Measurements from ENCODE around the gene CLDN20. TPM values are rescaled to one million over a fixed set of nuclear protein-coding genes. Genes with fewer than 3 reads are reported as not detected.

The CLDN20 gene
- total and polyA plus RNA-seq, 10 of the 15 experiments (the other 5 are each of a cell fraction or from before 2014, with no cell fraction given): 0.13 to 0.23 TPM; not detected in 8

- no peaks in the 10 kb centered on the region; the same call in 2 of the 3 replicates for H3K9me3 ChIP-seq (replicated peaks; ENCODE audit: control insufficient read depth, insufficient read depth, low read length)
- DNase-seq (ENCODE audit: low read depth, low spot score) (no peak), ATAC-seq (no peak), FAIRE-seq (no peak)
- WGBS (ENCODE audit: insufficient coverage, insufficient replicate concordance, low lambda C conversion rate, missing lambda C conversion rate): 72% methylated on average over 8 of the region's 8 CpGs
- H4K20me1 ChIP-seq (ENCODE audit: control insufficient read depth, insufficient read depth): no peaks in the 10 kb centered on the region
- SMC1A ChIA-PET (ENCODE audit: uncharacterized antibody, unreplicated experiment): interaction anchor here (0.9 to 1.2 kb wide), 2 partner anchors 10 to 26 kb away, joined by 3 to 4 read pairs; no protein-coding TSS in a partner anchor
- RAD21 ChIA-PET (ENCODE audit: unreplicated experiment): no interaction called here
- no peak overlapping the region for H3K4me3 ChIP-seq
- intact Hi-C loops (cut with micrococcal nuclease; ENCODE audit: unreplicated experiment) (loop anchor here (10.0 kb wide), 1 partner anchor 377 kb away; no protein-coding TSS in a partner anchor), in situ Hi-C loops (cut with MboI) (no loop called here)
- no peaks in the 10 kb centered on the region for H3K27me3 ChIP-seq (replicated peaks in 1 of 2; ENCODE audit: control insufficient read depth in 2 of 2, insufficient read depth in 2 of 2, low read length in 1 of 2)
- H3K4me1 ChIP-seq (ENCODE audit: control insufficient read depth, insufficient read depth, low read length): no peaks in the 10 kb centered on the region
- peaks cover 0 to 2% of the 10 kb centered on the region in 2 experiments; a peak in 2 of 4 replicates for H3K36me3 ChIP-seq (ENCODE audit: control insufficient read depth in 2 of 2, insufficient read depth in 2 of 2, low read length in 1 of 2)
- POLR2A ChIA-PET: no interaction called here
- no peak overlapping the region for H2AFZ ChIP-seq (ENCODE audit: control insufficient read depth, low read depth, low read length)
- CTCF ChIA-PET: interaction anchor here (1.1 to 3.1 kb wide), 3 partner anchors 53 to 65 kb away, joined by 3 to 12 read pairs (median 4); no protein-coding TSS in a partner anchor
- no peak overlapping the region for H3K4me2 ChIP-seq (ENCODE audit: control insufficient read depth, insufficient read depth)
- H3K79me2 ChIP-seq (ENCODE audit: control insufficient read depth, insufficient read depth, low read length): no peaks in the 10 kb centered on the region
- no peak overlapping the region for H3K9ac ChIP-seq (ENCODE audit: control insufficient read depth, insufficient read depth, low read length)
- H3K27ac ChIP-seq (ENCODE audit: control insufficient read depth, insufficient read depth): no peak overlapping the region
- no peak for TF ChIP-seq SREBF1 (IDR thresholded peaks at IDR 0.05; ENCODE audit: low read length)
- TF ChIP-seq RAD51 (IDR thresholded peaks at IDR 0.05): no peak
- no TSS peak for BruUV-seq (replicated peaks)
These were observed 21.8 kb upstream of the CLDN20 start for GRCh38 chr6:155241966-155242365.

GRCh38 chr6:155244434-155244833 is 19.4 kb upstream of the CLDN20 start:
- POLR2A ChIA-PET: interaction anchor here (0.8 kb wide), 1 partner anchor 14 kb away, joined by 3 read pairs; no protein-coding TSS in a partner anchor
- FAIRE-seq (no peak), DNase-seq (ENCODE audit: low read depth, low spot score) (no peak), ATAC-seq (no peak)
- Histone ChIP-seq H3K27me3 (replicated peaks in 1 of 2; ENCODE audit: control insufficient read depth in 2 of 2, insufficient read depth in 2 of 2, low read length in 1 of 2) (no peaks in the 10 kb centered on the region), H3K79me2 (ENCODE audit: control insufficient read depth, insufficient read depth, low read length) (no peaks in the 10 kb centered on the region), H3K4me1 (ENCODE audit: control insufficient read depth, insufficient read depth, low read length) (peaks cover 4% of the 10 kb centered on the region; the same call in 1 of the 2 replicates), H4K20me1 (ENCODE audit: control insufficient read depth, insufficient read depth) (no peaks in the 10 kb centered on the region), H3K36me3 (ENCODE audit: control insufficient read depth in 2 of 2, insufficient read depth in 2 of 2, low read length in 1 of 2) (peaks cover 5 to 6% of the 10 kb centered on the region in 2 experiments), H3K4me2 (ENCODE audit: control insufficient read depth, insufficient read depth) (no peak overlapping the region), H3K9me3 (replicated peaks; ENCODE audit: control insufficient read depth, insufficient read depth, low read length) (no peaks in the 10 kb centered on the region), H3K4me3 (no peak overlapping the region), H3K27ac (ENCODE audit: control insufficient read depth, insufficient read depth) (no peak overlapping the region), H2AFZ (ENCODE audit: control insufficient read depth, low read depth, low read length) (no peak overlapping the region), H3K9ac (ENCODE audit: control insufficient read depth, insufficient read depth, low read length) (no peak overlapping the region)
- SMC1A ChIA-PET (ENCODE audit: uncharacterized antibody, unreplicated experiment): interaction anchor here (1.2 to 11.0 kb wide), 2 partner anchors 54 to 67 kb away, joined by 3 to 224 read pairs; no protein-coding TSS in a partner anchor
- in situ Hi-C loops (cut with MboI): no loop called here
- CTCF ChIA-PET: interaction anchor here (0.8 to 3.1 kb wide), 3 partner anchors 13 to 67 kb away, joined by 3 to 12 read pairs (median 4); no protein-coding TSS in a partner anchor
- RAD21 ChIA-PET (ENCODE audit: unreplicated experiment): interaction anchor here (10.1 kb wide), 1 partner anchor 66 kb away, joined by 178 read pairs; no protein-coding TSS in a partner anchor
- intact Hi-C loops (cut with micrococcal nuclease; ENCODE audit: unreplicated experiment): loop anchor here (10.0 kb wide), 1 partner anchor 380 kb away; no protein-coding TSS in a partner anchor
- no TSS peak for BruUV-seq (replicated peaks)
- 100% methylated on average over 4 of the region's 4 CpGs for WGBS (ENCODE audit: insufficient coverage, insufficient replicate concordance, low lambda C conversion rate, missing lambda C conversion rate)
- TF ChIP-seq SUPT20H (IDR thresholded peaks at IDR 0.05; ENCODE audit: borderline replicate concordance, control insufficient read depth, low read depth, low read length) (no peak), TCF3 (IDR thresholded peaks at IDR 0.05; ENCODE audit: borderline replicate concordance, insufficient read depth, low read depth, low read length) (no peak), SUZ12 (IDR thresholded peaks at IDR 0.05; ENCODE audit: unreplicated experiment) (no peak), ZBTB4 (CRISPR knock-in tag; IDR thresholded peaks at IDR 0.05) (no peak), ZBTB40 (IDR thresholded peaks at IDR 0.05; ENCODE audit: borderline replicate concordance) (no peak), TCF7 (IDR thresholded peaks at IDR 0.05; ENCODE audit: borderline replicate concordance) (no peak), LARP7 (IDR thresholded peaks at IDR 0.05) (no peak)

Data from GM12878 (cell line).